Cerebellar cortex (tissue), 1 donor: ENCODE data around the gene TEAD1.

Experiments
- DNase-seq: peaks from one replicate; pipeline ENCODE4 v3.0.0-alpha.2; 2015; ENCODE audit warnings: low spot score

TEAD1 gene

DNA sequence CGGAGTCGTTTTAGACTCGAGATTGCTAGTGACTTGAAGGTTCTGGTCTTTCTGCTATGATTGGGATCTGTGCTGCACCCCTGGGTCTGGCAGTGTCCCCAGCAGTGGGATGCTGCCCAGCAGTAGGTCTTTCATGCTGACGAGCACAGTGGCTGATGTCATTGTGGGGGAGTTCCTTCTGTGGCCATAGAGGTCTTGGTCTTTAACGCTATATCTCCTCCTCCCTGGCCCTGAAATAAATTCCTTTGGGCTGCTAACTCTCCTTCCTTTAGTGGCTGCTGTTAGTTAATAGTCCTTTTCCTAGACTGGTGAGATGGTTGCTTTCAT lies 136.3 kb downstream of the TEAD1 start:
- DNase-seq = no peak

DNA sequence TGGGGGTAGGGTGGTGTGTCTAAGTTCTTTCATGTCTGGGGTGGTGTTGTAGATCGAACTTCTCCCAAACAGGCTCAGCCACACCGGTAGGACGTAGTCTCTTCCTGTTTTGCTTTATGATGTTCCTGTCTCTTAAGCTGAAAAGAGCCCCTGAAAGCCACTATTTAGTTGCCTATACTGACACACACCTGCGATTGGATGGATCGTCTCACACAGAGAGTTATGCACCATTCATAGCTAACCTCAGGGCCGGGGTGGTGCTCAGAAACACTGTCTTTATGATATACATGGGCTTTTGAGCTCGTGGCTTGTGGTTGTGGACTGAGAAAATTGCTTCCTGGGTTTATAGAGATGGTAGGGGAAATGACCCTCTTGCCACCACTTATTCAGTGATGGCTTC lies 137.6 kb downstream of the TEAD1 start:
- no peak for DNase-seq

DNA sequence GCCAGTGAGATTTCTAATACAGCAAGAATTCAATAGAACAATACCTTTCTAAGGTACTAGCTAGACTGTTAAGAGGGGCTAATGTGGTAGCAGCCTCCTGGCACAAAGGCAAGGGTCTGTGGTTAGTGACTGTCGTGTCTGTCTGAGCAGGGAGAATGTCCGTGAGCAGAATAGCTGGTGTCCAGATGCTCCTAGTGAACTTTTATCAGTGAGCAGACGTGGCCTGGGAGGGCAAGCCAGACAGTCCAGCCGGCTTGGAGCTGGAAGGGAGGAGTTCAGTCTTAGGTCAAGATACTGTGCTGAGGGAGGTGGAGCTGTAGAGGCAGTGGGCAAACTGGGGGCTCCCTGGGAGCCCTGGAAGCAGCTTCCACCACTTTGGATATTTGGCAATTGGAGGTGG lies 138.6 kb downstream of the TEAD1 start:
- DNase-seq = no peak

DNA sequence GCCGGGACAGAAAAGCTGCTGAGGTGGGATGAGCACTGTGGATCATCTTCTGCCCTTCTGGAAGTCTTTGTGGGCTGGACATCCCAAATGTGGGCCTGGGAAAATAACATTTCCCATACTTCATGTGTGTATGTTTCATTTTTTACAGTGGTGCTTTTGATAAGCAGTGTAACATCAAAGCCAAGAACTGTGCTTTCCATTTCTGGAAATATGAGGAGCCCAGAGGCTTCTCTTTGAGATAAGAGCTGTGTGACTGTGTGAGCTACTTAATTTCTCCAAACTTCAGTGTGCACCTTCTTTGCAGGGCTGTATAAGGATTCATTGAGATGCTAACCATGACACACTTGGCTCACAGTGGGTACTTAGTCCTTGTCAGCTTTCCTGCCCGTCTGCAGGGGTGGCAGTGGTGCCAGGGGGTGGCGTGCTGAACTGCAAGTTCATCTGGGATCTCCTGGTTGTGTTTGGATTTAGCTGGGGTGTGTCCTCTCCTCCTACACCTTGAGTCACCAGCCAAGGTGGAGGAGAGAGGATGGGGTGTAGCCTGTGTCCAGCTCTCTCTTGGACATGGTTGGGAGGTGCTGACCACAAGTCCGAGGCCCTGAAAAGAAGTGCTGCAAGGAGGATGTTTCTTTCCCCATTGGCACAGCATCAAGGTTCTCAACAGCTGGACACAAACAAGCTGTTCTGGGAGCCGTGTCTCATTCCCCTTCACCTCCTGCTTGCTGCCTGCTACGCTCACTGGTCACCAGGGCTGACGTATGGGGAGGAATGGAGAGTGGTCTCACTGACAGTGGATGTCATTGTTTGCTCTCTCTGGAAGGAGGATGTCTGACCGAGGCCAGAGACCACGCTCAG lies 139.4 kb downstream of the TEAD1 start:
- DNase-seq = no peak

DNA sequence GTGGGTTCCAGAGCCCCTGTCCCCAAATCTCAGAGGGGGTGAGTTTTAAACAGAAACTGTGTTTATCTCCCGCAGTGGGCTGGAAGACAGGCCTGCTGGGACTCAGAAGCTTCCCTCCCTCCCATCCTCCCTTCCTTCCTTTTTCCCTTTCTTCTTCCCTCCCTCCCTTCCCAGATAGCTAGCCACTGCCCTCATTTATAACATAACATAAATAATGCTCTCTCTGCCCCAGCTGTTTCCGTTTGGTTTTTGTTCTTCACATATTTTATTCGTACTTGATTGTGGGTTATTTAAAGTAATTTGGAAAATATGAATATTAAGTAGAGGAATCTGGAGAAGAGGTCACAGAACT lies 140.9 kb downstream of the TEAD1 start:
- no peak for DNase-seq

DNA sequence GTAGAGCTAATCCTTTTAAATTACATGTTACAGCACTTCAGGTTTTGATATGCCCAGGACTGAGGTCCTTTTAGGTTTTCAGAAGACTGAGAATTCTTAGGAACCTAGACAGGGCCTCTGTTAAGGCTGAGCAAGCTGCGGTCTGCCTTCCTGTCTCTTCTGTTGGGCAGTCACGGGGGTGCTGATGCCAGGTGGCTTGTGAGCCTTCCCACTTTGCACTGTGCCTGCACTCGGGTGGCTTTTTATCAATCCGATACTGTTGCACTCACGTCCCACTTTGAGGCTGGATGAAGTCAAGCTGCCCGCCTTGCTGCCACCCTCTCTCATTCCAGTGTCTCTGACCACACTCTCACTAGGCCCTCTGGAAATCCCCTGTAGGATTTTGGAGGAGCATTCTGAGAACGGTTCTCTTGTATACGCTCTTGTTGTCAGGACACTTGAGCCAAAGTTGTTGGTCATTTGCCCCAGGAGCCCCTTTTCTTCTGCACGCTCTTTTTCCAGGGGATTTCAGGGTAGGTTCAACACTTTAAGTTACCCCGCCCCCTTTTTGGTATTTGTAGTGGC lies 141.8 kb downstream of the TEAD1 start:
- DNase-seq = no peak

DNA sequence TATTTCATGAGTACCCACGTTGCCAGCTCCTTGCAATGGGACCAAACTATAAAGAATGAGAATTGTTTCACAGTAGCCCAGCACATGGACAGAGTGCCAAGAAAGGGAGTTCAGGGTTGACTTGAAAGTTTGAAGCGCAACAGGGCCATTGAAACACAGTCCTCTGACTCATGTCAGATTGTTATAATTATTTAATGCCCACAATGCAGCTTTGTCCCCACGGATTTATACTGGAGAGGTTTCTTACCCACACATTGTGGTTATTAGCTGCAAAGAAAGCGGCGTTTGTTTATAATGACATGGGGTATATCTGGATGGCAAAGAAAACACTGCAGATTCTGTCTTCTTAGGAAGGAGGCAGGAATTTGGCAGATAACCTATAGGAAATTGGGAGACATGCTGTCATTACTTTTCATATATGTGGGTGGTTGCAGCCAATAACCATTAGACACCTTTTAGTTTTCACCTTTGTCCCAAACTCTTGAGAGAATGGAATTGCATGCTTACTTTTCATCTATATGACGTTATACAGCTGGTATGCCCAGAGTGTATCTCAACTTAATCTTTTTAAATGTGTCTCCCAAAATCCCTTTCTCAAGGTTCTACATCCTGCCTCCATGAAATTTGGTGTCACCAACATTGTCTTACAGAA lies 143.6 kb downstream of the TEAD1 start:
- DNase-seq = no peak

DNA sequence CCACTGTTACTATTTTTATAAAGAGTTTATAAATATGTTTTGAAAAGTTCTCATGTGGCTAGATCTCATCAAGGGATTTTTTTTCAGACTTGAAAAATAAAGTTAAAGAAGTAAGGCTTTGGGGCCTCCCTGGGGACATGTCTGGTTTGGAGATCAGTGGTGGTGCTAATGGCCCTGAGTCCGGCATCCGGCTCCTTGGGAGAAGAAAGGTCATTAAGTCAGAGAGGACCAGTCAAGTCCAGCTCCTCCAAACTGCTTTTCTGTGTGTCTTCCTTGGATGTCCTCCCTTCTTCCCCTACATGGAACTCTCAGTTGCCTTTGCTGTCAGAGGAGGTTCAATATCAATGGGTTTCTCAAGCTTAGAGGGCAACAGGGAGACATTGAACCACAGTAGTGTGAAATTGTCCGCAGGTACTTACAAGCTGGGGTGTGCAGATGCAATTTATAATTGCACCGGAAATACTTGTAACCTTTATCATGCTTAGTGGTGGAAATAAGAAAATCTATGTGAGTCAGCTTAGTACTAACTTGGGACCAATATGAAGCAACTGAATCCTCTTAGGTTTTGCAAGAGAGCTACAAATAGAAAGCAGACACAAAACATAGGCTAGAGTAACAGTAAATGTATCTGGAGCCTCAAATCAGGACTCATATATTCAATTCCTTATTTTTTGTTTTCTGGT lies 144.3 kb downstream of the TEAD1 start:
- no peak for DNase-seq

DNA sequence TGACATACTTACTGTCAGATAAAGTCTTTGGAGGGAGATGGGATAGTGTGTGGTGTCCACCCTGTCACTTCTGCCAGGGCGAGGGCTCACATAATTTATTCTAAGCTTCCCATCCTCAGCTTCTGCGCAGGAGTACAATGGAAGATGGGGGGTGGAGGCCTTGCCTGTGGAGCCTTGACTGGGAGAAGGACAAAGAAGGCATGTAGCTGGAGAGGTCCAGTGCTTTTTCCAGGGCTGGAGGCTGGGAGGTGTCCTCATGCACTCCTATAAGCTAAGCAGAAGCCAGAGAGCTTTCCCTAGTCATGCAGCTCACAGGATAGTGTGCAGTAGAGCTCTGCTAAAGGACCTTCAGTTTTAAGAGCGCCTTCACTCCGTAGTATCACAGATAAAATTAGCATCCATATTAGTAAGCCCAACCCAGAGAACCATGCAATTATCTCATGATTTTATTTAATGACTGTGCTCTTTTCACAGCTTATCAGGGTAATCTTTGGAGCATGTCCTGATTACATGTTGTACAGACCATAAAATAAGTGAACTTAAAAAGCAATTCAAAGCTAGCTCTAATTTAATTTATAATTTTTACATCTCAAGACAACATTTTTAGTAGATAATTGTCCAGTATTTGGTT lies 148.3 kb downstream of the TEAD1 start:
- no peak for DNase-seq

DNA sequence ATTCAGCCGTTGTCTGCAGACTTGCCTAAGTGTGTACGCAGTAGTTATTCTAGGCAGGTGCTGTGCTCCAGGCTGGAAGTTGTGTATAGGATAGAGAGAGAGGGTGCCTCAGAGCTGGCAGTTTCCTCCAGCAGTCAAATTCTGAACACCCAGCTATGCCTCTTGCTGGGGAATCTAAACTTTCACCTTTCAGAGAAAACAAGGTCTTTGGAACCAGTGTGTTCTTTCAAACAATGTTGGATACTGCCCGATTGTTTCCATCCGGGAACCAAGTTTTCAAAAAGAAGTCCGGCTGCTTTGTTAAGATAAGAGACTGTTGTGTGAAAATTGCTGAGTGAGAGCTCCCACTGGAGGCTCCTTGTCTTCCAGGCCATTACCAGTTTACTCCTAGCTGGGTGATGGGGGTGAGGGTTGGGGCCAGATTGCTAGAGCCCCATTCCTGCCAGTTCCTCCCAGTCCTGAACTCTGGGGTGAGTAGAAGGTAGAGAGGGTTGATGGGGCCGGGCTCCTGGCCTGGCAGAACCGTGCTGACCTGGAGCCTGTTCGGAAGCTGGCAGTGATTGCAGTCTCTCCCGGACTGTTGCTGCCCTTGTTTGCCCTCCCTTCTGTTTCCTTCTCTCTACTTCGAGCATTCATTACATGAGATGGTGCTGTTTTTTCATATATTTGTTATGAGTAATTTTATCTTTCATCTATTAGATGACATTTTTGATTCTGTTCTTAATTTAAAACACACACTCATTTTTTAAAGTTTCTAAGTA lies 150.2 kb downstream of the TEAD1 start:
- no peak for DNase-seq

DNA sequence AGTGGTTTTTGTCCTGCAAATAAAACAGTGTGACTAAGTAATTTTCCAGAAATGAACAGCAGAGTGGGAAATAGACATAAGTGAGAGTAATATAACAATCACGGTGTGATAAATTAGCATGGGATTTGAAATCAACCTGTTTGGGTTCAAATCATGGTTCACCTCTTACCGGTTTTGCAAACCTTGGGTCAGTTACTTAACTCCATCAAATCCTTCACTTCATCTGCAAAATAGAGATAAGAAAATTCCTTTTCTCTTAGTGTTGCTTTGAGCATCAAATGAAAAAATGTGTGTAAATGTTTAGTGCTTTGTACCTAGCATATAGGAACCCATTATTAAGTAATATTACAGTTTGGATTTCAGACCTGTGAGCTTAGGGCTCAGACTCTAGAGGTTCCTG lies 152.2 kb downstream of the TEAD1 start:
- no peak for DNase-seq

DNA sequence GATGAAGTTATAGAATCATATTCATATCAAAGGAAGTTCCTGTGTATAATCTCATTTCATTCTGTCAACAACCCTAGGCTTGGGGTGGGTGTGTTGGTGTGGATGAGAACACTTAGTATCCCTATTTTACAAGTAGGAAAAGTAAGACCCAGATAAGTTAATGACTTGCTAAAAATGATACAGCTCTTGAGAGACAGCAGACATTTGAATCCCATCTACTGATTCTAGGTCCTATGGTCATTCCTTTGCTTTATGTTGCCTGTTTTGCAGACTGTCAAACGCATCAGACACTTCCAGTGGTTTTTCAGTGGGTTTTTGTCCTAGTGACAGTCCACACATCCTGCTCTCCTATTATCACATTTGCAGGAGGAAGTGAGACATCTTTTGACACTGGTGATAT lies 153.1 kb downstream of the TEAD1 start:
- no peak for DNase-seq

DNA sequence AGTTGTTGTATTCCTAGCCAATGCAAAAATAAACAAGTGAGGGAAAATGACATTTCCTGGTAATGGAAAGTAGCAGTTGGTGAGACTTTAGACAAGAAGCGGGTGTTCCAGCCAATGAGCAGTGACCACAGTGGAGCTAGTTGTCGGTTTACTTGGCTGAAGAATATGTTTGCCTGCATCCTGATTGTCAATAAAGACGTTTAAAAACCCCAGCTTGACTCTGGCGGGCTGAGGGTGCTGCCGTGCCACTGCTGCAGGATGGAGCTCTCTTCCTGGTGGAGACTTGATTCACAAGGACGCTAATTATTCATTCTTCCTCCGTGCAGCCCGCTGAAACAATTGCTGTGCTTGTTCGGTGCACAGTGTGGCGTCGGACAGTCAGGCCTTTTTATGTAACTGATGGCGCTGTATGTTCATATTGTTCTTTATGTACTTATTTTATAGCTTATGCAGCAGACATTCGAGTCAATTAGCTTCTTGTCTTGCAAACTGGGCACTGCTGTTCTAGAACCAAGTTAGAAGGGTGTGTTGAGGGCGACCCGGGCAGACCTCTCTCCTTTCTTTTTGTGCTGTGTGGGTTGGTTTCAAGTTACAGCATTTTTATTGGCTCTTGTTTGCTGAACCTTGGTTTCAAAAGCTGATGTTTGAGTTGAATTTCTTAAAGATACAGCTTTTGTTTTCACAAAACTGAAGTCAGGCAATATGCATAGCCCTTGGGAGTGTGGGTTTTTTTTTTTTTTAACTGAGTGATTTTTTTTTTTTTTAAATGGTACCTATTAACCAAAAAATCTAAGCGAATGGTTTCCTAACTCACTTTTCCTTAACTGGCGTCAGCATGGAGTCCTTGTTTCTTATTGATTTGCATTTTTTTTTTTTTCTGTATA lies 153.9 kb downstream of the TEAD1 start:
- DNase-seq = no peak

DNA sequence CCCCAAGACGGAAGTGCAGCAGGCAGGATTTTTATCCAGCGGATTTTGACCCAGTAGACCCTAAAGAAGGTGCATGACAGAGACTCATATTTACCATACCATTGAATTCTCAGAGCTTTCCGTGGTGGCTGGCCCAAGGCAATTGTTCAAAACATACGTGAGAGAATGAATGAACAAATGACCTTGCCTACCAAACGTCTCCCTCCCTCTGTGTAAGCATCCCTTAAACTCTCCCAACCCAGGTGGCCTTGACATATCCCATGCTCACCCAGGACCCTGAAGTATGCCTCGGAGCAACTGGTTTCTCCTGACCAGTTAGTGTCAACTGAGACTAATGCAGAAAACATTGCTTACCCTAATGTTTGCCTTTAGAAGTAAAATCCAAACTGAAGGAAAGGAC lies 154.9 kb downstream of the TEAD1 start:
- DNase-seq = no peak

DNA sequence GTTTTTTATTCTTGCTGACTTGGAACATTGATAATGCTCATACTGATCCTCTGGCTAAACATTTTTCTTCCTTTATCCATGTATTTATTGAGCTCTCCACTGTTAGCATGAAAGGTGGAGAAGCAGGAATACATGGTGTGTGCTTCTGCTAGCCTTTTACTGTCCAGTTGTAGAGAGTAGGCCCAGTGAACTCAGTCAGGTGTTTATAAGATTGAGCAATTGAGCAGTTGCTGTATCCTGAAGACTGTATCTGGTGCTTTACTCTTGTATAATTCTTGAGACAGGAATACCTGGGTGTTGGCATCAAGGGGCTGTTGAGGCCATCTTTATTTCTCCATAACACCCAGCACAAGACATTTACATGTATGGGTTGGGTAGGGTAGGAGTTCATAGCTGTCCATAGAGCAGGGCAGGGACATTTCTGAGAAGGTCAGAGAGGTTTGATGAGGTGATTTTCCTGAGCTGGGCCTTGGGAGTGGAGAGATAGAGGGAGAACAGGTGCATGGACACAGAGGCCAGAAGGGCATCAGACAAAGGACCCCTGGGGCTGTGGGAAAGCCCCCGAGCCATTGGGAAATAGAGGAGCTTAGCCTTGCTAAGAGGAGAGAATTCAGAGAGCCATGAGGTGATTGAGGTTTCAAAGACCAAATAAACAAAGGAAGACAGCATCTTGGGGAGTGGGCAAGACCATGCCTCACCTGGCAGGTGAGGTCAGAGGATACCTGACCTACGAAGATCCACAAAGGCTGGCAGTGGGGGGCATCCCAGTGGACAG lies 155.5 kb downstream of the TEAD1 start:
- no peak for DNase-seq

DNA sequence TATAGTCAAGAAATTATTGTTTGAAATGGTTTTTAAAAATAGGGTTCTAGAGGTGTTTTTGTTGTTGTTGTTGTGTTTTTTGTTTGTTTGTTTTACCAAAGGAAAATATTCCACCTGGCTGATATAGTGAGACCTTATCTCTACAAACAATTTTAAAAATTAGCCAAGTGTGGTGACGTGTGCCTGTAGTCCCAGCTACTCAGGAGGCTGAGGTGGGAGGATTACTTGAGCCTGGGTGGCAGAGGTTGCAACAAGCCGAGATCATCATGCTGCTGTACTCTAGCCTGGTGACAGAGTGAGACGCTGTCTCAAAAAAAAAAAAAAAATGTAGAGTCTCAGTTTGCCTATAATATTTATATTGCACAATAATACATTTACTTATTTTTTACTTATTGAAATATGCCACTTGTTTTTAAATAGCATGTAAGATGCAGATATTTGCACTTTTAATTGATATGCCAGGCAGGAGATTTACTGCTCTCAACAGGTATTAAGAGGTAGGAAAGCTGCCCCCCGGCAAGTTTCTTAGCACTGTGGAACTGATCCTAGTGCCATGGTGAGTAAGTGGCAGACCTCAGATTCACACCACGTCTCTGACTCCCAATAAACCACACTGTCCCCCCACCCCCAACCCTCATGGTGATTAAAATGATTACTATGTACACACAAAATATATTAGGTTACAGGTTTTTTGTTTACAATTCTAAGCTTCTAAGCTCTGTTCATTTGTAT lies 157.4 kb downstream of the TEAD1 start:
- DNase-seq = no peak

DNA sequence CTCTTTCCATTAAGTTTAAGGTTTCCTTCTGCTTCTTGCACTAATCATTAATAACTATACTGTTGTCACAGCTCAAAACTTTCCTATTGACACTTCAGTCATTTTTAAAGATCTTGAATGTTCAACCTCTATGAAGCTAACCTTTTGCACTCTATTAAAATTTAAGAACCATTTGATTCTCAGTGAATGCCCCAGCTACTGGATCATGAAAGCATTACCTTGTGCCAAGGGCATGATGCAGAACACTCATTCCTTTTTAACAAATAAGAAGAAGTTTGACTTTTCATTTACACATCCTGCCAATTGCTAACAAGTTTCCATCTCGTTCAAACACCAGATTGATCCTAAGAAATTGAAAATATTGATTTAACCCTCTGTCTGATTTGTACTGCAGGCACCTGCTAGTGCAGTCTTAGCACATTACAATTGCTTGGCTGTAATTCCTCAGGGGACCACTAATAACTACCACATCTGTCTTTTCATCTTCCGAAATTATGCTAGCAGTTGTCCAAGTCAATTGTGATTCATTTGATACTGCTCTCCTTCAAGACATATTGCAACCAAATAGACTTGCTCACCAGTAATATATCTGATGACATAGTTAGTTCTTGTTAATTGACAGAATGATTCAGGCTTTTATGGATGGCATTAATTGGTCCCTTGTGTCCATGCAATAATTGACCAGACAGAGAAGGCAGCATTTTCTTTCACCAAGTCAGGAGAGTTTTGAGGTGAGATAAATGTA lies 158.4 kb downstream of the TEAD1 start:
- DNase-seq = no peak

DNA sequence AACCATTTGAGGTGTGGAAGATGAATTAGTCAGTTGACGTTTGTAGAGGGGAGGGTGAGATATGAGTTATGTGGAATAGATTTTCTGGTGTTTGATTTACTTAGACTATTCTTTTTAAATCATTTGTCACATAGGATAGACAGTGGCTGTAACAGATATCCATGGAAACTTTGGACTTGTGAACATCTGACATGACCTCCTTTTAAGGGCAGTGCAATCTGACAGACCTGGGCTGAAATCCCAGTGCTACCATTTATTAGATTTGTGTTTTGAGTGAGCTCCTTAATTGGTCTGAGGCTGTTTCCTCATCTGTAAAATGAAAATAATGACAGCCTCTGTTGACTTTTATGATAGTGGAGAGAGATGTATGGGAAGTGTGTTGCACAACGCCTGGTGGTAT lies 159.9 kb downstream of the TEAD1 start:
- DNase-seq = no peak

DNA sequence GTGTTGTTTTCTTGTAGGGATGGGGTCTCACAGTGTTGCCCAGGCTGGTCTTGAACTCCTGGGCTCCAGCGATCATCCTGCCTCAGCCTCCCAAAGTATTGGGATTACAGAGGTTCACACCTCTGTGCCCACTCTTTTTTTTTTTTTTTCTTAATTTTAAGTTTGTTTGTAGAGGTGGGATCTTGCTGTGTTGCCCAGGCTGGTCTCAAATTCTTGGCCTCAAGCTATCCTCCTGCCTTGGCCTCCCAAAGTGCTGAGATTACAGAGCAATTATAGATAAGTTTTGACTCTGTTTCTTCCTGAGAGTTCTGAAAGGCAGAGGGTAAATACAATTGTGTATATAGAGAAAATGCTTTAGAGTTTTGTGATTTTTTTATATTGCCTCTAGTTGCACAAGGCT lies 160.4 kb downstream of the TEAD1 start:
- no peak for DNase-seq
